Fibroblast of lung (primary cell): Measurements from ENCODE around the gene PDIA2. TPM values are rescaled to one million over a fixed set of nuclear protein-coding genes. Genes with fewer than 3 reads are reported as not detected.
A peak's percentile ranks its signal among the peaks of the same experiment; 100 is the strongest.

Experiments
- DNase-seq, 2 donors: peaks; one replicate each; pipeline versions ENCODE4 v3.0.0 to v3.0.0-alpha.2; 2010; ENCODE audit warnings: low read depth in 2 of 2
- H2AFZ ChIP-seq: 2 replicates; pipeline ENCODE4 v1.5.1; 2012; ENCODE audit warnings: low read length, control low read depth, inconsistent platforms
- H3K27ac ChIP-seq: 2 replicates; pipeline ENCODE4 v1.5.1; 2011; ENCODE audit warnings: low read length, control low read depth; ENCODE audit not compliant: insufficient read depth
- H3K27me3 ChIP-seq: 2 replicates; pipeline ENCODE4 v1.5.1; 2011; ENCODE audit warnings: mild to moderate bottlenecking, low read length; ENCODE audit not compliant: control insufficient read depth, insufficient read depth
- H3K36me3 ChIP-seq: 2 replicates; pipeline ENCODE4 v1.5.1; 2011; ENCODE audit warnings: low read length; ENCODE audit not compliant: control insufficient read depth, insufficient read depth
- H3K4me1 ChIP-seq: 2 replicates; pipeline ENCODE4 v1.5.1; 2011; ENCODE audit warnings: low read length; ENCODE audit not compliant: control insufficient read depth, insufficient read depth; ENCODE audit errors: extremely low read depth
- H3K4me2 ChIP-seq: 2 replicates; pipeline ENCODE4 v1.5.1; 2011; ENCODE audit warnings: low read length, control low read depth; ENCODE audit not compliant: insufficient read depth; ENCODE audit errors: extremely low read depth
- H3K4me3 ChIP-seq, 4 experiments: fragments of 200-600 bp in 1 of 4; sonication (generic) in 1 of 4; replicated peaks in 1 of 4; 2 replicates each; pipeline ENCODE4 v1.5.1; 2011 to 2016; ENCODE audit warnings: low read length in 4 of 4, low read depth in 3 of 4, mild to moderate bottlenecking in 3 of 4, control low read depth in 2 of 4, inconsistent platforms in 1 of 4, mixed read lengths in 1 of 4; ENCODE audit not compliant: insufficient read depth in 1 of 4; ENCODE audit errors: control extremely low read depth in 1 of 4
- H3K79me2 ChIP-seq: 2 replicates; pipeline ENCODE4 v1.5.1; 2012; ENCODE audit warnings: mild to moderate bottlenecking, low read length, inconsistent platforms; ENCODE audit not compliant: control insufficient read depth, insufficient read depth
- H3K9ac ChIP-seq: 2 replicates; pipeline ENCODE4 v1.5.1; 2011; ENCODE audit warnings: mild to moderate bottlenecking, low read length, control low read depth; ENCODE audit not compliant: insufficient read depth
- H3K9me3 ChIP-seq: 2 replicates; pipeline ENCODE4 v1.5.1; 2012; ENCODE audit warnings: low read depth, low read length; ENCODE audit not compliant: control insufficient read depth, insufficient read depth
- H4K20me1 ChIP-seq: 2 replicates; pipeline ENCODE4 v1.5.1; 2011; ENCODE audit warnings: low read length; ENCODE audit not compliant: control insufficient read depth, insufficient read depth; ENCODE audit errors: extremely low read depth
- CTCF ChIP-seq, 2 donors: IDR thresholded peaks in 1 of 2; conservative IDR thresholded peaks in 1 of 2; 1 replicate in 1 of 2; 2 replicates in 1 of 2; pipeline ENCODE4 v1.5.1; 2011 to 2012; ENCODE audit warnings: low read length in 2 of 2, control low read depth in 1 of 2, inconsistent platforms in 1 of 2, low read depth in 1 of 2, mild to moderate bottlenecking in 1 of 2
- EZH2 ChIP-seq: IDR thresholded peaks from 2 replicates; pipeline ENCODE4 v1.5.1; 2012; ENCODE audit warnings: low read length, control low read depth, mild to moderate bottlenecking; ENCODE audit errors: missing control alignments
- polyA minus RNA-seq: library from RNA; depleted of rRNA, polyadenylated mRNA; stranded (reverse); fragments of >200 nt; gene quantifications from 2 replicates; pipeline ENCODE4 v1.2.3, GENCODE V29; 2011; ENCODE audit warnings: low replicate concordance
- polyA plus RNA-seq, 2 donors: library from polyadenylated mRNA; depleted of rRNA in 1 of 2; stranded (reverse) in 1 of 2; unstranded in 1 of 2; fragments of >200 nt; gene quantifications; 2 replicates each; pipeline ENCODE4 v1.2.1, GENCODE V29; 2011 to 2012; ENCODE audit warnings: missing spikeins in 1 of 2
- total RNA-seq: library from RNA; depleted of rRNA; stranded (reverse); fragments of >200 nt; gene quantifications from 2 replicates; pipeline ENCODE4 v1.2.1, GENCODE V29; 2014

The PDIA2 gene
- total RNA-seq (0.33 TPM in 1 of 2 replicates, not detected in the other), polyA plus RNA-seq (0.06 and 0.18 TPM in 2 replicates), polyA minus RNA-seq (not detected in 2 replicates)
- not detected in 2 replicates for polyA plus RNA-seq (2012)

- no peak within 1 kb of the TSS for H3K4me2 ChIP-seq
- DNase-seq: no peak
- no peaks in the 10 kb centered on the region for H3K79me2 ChIP-seq
- H3K27ac ChIP-seq: no peak within 1 kb of the TSS
- H3K4me3 ChIP-seq: no peak within 1 kb of the TSS
- peaks cover 10% of the 10 kb centered on the region for H3K27me3 ChIP-seq
- no peak for TF ChIP-seq EZH2
- no peak for TF ChIP-seq CTCF (conservative IDR thresholded peaks at IDR 0.05 in 1 of 2, IDR thresholded peaks at IDR 0.05 in 1 of 2; ENCODE audit: low read depth in 1 of 2, low read length in 2 of 2)
- no peaks in the 10 kb centered on the region for H3K4me1 ChIP-seq
- no peaks in the 10 kb centered on the region for H4K20me1 ChIP-seq
- no peak within 1 kb of the TSS for H2AFZ ChIP-seq
- no peaks in the 10 kb centered on the region for H3K9me3 ChIP-seq
- no peak within 1 kb of the TSS for H3K9ac ChIP-seq
- H3K36me3 ChIP-seq: peaks cover 7% of the 10 kb centered on the region
Measured at GRCh38 chr16:283033-283805, at the start of gene PDIA2. TSS of gene PDIA2 (plus strand) at chr16:283164. CDS start at chr16:283170, 6 bp downstream.

GRCh38 chr16:234468-235305 is 48.3 kb upstream of the PDIA2 start, which contains the start of gene FAM234A:
TSS of gene FAM234A (plus strand) at chr16:234821. CDS start at chr16:254414, 19,593 bp downstream.
- Histone ChIP-seq H3K4me2 (peak within 1 kb of the TSS; percentile 90), H3K27ac (peak within 1 kb of the TSS; percentile 100), H3K9me3 (no peaks in the 10 kb centered on the region), H3K79me2 (no peaks in the 10 kb centered on the region), H2AFZ (peak within 1 kb of the TSS; percentile 100), H4K20me1 (no peaks in the 10 kb centered on the region), H3K27me3 (no peaks in the 10 kb centered on the region), H3K4me3 (peak within 1 kb of the TSS; percentile 86 to 97 (median 94)), H3K36me3 (no peaks in the 10 kb centered on the region), H3K9ac (peak within 1 kb of the TSS; percentile 96), H3K4me1 (no peaks in the 10 kb centered on the region)
- no peak for TF ChIP-seq EZH2
- TF ChIP-seq CTCF (conservative IDR thresholded peaks at IDR 0.05 in 1 of 2, IDR thresholded peaks at IDR 0.05 in 1 of 2; ENCODE audit: low read depth in 1 of 2, low read length in 2 of 2): peak; percentile 36 to 41
- peak; percentile 85 to 91 for DNase-seq

GRCh38 chr16:239948-240277 is 43.1 kb upstream of the PDIA2 start:
- no peaks in the 10 kb centered on the region for H3K79me2 ChIP-seq
- no peaks in the 10 kb centered on the region for H3K9me3 ChIP-seq
- no peaks in the 10 kb centered on the region for H4K20me1 ChIP-seq
- peak in 1 of 2 donors; percentile 23 for DNase-seq
- H3K4me1 ChIP-seq: no peaks in the 10 kb centered on the region
- no peak for TF ChIP-seq CTCF (conservative IDR thresholded peaks at IDR 0.05 in 1 of 2, IDR thresholded peaks at IDR 0.05 in 1 of 2; ENCODE audit: low read depth in 1 of 2, low read length in 2 of 2)
- TF ChIP-seq EZH2: no peak
- no peaks in the 10 kb centered on the region for H3K27me3 ChIP-seq
- no peak overlapping the region for H3K4me2 ChIP-seq
- peak overlapping the region; percentile 38 for H3K27ac ChIP-seq
- no peak overlapping the region for H2AFZ ChIP-seq
- no peaks in the 10 kb centered on the region for H3K36me3 ChIP-seq
- no peak overlapping the region for H3K4me3 ChIP-seq
- H3K9ac ChIP-seq: no peak overlapping the region
